KOPT-K1 (cell line): ENCODE results near the gene ZXDC.

Experiments used
- H3K27ac ChIP-seq: fragments of 200-600 bp; sonication (generic); 2 replicates; pipeline ENCODE4 v1.5.1; 2016; ENCODE audit warnings: antibody characterized with exemption, mild to moderate bottlenecking, low read depth, low read length; ENCODE audit not compliant: poor library complexity, severe bottlenecking
- H3K36me3 ChIP-seq: fragments of 200-600 bp; sonication (generic); 2 replicates; pipeline ENCODE4 v1.5.1; 2017; ENCODE audit warnings: antibody characterized with exemption, mild to moderate bottlenecking, low read length, moderate library complexity; ENCODE audit not compliant: insufficient read depth
- H3K9me3 ChIP-seq: fragments of 200-600 bp; sonication (generic); 2 replicates; pipeline ENCODE4 v1.5.1; 2017; ENCODE audit warnings: antibody characterized with exemption, low read length, mild to moderate bottlenecking; ENCODE audit not compliant: insufficient read depth, poor library complexity, severe bottlenecking

The ZXDC gene

DNA sequence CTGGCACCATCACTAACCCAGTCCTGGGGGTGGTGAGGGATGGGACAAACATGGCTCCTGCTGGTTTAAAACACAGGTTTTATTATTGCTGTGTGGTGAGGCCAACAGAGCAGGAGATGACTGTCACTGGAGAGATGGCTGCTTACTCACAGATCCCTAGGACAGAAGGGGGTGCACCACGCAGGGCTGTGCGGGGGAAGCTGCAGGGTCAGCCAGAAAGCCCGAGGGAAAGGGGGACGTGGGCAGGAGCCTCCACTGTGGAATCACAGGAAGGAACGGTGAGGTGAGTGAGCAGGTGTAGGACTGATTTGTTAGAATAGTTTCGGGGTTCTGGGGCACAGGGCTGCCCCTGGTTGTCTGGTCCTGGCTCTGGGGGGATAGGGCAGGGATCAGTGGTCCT is 73.5 kb downstream of the ZXDC start:
- H3K9me3 ChIP-seq = no peaks in the 10 kb centered on the region
- H3K36me3 ChIP-seq = no peaks in the 10 kb centered on the region
- no peak overlapping the region for H3K27ac ChIP-seq

DNA sequence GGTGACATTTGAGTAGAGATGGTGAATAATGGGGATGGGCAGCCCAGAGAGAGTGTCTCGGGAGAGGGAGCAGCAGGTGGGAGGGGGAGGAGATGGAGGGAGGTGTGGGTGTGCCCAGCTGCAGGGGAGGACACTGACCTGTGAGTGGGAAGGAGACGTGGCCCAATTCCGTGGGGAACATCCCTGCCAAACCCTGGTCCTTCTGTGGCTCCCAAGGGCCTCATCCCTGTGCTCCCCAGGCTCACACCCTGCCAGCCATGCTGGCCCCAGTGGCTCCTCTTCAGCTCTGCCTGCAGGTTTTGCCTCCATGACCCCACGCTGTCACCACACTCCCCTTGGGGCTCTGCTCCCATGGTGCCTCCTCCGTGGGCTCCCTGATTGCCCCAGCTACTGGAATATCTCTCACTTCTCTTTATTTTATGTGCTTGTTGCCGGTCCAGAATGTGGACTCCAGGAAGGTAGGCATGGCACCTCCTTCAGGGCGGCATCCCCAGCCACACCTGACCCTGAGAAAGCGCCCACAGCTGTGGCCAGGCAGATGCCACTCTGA is 74.0 kb downstream of the ZXDC start:
- H3K27ac ChIP-seq = no peak overlapping the region
- H3K9me3 ChIP-seq = no peaks in the 10 kb centered on the region
- no peaks in the 10 kb centered on the region for H3K36me3 ChIP-seq

DNA sequence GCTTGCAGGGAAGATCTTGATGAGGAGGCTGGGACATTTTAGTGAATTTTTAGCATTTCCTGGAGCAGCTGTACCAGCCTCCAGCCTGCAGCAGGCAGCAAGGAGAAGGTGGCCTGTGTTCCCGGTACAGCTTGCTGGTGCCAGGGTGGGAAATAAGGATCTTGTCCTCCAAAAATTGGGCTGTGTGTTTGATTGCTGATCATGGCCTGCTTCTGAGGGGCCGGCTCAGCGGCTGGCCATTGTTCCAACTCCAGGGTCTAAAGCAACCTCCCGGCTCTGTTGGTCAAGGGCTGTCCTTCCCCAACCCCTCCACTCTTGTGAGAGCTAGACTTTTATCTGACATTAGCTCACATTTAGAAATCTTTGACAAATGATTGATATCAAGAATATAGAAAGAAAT is 75.9 kb downstream of the ZXDC start:
- no peaks in the 10 kb centered on the region for H3K36me3 ChIP-seq
- H3K9me3 ChIP-seq = no peaks in the 10 kb centered on the region
- no peak overlapping the region for H3K27ac ChIP-seq

DNA sequence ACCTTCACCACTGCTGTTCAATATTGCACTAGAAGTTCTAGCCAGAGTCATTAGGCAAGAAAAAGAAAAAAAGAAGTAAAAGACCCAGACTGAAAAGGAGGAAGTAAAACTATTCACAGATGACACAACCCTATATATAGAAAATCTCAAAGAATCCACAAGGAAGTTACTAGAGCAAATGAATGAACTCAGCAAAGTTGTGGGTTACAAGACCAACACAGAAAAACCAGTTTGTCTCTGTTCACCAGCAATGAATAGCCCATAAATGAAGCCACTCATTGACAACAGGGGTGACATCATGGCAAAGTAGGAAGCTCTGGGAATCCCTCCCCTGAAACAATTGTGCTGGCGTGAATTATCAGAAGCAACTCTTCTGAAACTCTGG is 76.3 kb downstream of the ZXDC start:
- Histone ChIP-seq H3K27ac (no peak overlapping the region), H3K36me3 (no peaks in the 10 kb centered on the region), H3K9me3 (no peaks in the 10 kb centered on the region)

DNA sequence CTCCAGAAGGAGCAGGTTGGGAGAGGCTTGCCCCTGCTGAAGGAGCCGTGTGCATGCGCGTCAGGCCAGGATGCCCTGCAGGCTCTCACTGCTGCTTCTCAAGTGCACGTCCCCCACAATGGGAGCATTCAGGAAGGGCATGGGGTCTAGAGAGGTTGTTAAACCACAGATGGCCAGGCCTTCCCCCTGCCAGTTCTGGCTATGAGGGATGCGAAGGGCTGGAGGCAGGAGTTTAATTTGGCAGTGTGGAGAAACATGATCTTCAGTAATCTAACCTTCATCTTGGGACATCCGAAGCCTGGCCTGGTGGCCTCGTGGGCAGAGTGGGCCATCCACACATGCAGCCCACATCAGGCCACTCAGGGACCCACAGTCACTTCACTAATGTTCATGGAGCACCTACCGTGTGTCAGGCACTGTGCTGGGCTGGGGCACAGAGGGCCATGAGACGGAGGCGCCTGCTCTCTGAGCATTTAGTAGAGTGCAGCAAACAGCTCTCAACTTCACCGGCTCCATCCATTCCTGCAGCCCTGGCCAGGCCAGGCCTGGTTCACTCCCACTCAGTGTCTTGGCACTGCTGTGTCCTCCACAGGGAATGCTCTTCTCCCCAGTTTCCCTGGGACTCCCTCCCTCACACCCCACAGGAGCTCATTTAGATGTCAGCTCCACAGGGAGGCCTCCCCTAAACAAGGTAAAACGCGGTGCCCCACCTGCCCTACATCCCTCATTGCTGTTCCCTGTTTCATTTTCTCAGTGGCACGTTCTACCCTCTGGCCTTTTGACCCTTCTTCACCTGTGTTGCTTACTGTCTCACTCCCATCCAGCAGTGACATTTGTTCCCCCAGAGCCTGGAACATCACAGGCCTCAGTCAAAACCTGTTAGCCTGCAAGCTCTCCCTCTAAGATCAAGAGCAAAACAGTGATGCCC is 77.0 kb downstream of the ZXDC start:
- no peaks in the 10 kb centered on the region for H3K9me3 ChIP-seq
- H3K27ac ChIP-seq = no peak overlapping the region
- H3K36me3 ChIP-seq = no peaks in the 10 kb centered on the region

DNA sequence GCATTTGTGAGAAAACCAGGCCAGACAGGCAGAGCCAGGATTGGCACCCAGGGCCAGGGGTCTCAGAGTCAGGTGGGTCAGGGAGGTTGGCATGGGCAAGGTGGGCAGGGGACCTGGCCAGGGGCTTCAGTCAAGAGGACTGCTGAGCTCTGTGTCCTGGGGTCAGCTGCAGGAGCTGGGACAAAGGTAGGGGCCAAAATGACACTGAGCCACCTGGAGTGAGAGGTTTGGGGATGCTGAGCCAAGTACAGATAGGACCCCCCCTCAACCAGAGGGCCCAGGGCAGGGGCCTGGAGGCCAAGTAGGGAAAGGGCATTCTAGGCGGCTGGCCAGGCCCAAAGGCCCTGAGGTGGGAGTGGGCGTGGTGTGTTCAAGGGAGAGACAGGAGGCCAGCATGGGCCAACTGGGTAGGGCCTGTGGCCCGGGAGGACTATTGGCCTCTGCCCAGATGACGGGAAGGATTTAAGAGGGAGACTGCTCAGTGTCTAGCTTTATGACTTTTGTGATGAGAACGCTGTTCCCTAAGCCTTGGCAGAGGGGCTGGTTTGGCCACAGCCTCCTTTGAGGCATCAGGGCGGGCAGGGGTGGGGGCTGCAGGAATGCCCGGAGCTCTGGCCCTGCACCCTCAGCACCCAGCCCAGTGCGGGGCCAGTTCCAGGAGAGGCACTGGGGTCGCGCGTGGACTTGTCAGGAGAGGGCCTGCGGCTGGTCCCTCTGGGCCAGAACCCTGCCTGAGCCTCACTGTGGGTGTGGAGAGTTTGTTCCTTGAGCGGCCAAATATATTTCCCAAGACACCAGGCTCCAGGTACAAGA is 77.9 kb downstream of the ZXDC start:
- Histone ChIP-seq H3K27ac (no peak overlapping the region), H3K36me3 (no peaks in the 10 kb centered on the region), H3K9me3 (no peaks in the 10 kb centered on the region)

DNA sequence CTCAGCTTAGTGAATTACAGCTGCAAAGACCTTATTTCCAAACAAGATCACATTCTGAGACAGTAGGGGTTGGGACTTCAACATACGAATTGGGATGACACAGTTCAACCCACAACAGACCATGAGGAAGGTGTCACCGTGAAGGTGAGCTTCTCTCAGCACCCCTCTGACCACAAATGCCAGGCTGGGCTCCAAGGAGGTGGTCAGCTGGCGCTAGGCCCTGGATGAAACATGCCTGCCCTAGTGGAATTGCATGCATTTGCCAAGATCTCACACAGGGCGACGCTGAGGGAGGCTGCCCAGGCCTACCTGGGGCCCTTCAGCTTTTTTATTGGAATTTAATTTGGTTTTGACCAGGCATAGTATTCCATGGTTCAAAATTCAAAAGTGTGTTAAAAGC is 79.2 kb downstream of the ZXDC start:
- Histone ChIP-seq H3K27ac (no peak overlapping the region), H3K36me3 (no peaks in the 10 kb centered on the region), H3K9me3 (no peaks in the 10 kb centered on the region)

DNA sequence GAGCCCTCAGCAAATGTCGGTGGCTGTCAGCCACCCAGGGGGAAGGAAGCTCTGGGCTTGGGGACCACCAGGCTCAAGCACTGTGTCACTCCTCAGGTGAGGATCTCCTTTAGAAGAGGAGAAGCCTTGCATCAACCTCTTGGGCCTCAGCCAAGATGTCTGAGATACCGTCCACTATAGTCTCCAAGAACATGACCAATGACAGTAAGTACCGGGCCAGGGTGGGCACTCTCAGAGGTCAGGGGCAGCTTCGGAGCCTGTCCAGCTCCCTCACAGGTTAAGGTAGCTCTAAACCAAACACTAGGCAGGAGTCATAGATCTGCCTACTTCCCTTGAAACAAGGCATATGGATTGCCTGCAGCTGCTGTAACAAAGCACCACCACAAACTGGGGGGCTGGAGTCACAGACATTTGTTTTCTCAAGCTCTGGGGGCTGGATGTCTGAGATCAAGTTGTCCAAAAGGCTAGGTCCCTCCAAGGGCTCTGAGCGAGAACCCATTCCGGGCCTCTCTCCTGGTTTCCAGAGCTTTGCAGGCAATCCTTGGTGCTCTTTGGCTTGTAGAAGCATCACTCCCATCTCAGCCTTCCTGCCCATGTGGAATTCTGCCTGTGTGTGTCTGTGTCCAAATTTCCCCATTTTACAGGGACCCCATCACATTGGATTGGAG is 79.7 kb downstream of the ZXDC start:
- Histone ChIP-seq H3K9me3 (no peaks in the 10 kb centered on the region), H3K27ac (no peak overlapping the region), H3K36me3 (no peaks in the 10 kb centered on the region)

DNA sequence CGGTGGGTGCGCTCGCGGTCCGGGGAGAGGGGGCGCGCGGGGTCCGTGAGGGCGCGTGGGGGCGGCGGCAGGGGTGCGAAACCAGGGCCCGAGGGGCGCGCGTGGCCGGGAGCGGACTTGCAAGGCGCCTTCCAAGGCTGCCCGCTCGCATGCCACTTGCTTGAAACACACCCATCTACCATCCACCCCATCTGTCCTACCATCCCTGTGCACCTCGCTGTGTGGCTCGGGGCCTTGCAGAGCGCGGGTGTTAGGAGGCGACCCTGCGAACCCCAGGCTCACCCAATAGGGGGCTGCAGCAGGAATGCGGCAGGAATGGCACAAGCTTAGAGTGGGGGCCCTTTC is 80.7 kb downstream of the ZXDC start:
- no peaks in the 10 kb centered on the region for H3K36me3 ChIP-seq
- no peak overlapping the region for H3K27ac ChIP-seq
- H3K9me3 ChIP-seq = no peaks in the 10 kb centered on the region

DNA sequence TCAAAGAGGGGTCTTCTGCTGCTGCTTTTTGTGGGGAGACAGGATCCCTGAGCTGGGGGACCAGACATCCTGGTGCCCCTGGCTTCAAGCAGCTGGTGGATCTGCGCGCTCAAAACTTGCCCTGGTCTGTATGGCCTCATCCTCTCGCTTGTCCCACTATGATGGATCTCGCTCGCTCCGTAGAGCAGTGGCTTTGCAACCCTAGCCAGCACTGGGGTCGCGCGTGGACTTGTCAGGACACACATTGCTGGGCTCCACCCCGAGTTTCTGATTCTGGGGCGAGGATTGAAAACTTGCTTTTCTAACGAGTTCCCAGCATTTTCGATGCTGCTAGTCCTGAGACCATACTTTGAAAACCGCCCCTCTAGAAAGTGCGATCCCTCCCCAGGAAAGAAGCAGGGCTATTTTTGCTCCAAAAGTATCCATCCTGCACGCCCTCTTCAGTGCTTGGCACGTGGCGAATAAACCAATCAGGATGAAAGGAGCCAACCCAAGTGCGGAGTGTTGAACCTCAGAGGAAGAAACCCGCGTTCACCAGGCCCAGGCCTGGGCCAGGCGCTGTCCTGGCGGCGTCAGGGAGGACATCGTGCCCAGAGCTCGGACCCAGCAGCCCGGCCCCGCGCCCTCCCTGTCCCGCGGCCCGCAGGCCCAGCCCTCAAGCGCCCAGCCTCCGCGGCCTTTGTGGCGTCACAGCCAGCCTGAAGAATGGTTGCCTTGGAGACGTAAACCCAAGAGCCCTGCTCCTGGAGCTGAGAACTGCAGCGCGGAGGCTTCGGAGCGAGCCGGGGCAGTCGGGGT is 81.3 kb downstream of the ZXDC start, which contains the start of gene CFAP100:
Gene CFAP100, plus strand, starts transcription at position 731 of the 798 bp plus-strand sequence. CDS start 1,092 bp downstream, outside the sequence.
- H3K36me3 ChIP-seq = no peaks in the 10 kb centered on the region
- H3K27ac ChIP-seq = no peak within 1 kb of the TSS
- no peaks in the 10 kb centered on the region for H3K9me3 ChIP-seq

DNA sequence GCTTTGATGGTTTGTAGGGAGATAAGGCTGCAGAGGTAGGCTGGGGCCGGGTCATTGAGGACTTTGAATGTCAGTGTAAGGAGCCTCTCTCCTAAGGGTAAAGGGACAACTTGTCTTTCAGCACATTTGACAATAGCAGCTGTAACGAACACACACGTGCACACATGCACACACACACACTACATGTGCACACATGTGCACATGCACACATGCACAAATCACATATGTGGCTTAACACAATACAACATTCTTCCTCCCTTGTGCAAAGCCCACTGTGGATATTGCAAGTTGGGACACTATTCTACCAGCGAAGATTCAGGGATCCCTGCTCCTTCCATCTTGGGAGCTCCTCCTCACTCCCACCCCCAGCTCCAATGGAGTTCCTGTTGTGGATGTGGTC is 82.1 kb downstream of the ZXDC start:
- no peaks in the 10 kb centered on the region for H3K9me3 ChIP-seq
- H3K36me3 ChIP-seq = no peaks in the 10 kb centered on the region
- no peak overlapping the region for H3K27ac ChIP-seq

DNA sequence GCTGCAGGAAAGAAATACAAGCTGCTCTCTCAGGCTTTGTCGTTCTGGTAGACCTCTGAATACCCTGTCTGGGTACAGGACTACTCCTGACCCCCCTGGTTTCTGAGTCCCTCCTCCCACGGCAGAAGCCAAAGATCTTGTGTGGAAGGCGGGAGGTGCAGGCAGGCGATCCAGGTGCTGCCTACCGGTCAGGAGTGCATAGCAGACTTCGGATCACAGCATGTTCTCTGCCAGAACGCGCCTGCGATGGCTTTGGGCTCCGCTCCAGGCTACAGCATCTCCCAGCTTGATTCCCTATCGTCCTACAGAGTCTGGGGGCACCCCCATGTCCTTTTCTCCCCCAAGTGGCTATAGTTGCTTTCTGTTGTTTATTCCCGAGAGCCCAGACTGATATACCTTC is 83.4 kb downstream of the ZXDC start:
- Histone ChIP-seq H3K27ac (no peak overlapping the region), H3K36me3 (no peaks in the 10 kb centered on the region), H3K9me3 (no peaks in the 10 kb centered on the region)

DNA sequence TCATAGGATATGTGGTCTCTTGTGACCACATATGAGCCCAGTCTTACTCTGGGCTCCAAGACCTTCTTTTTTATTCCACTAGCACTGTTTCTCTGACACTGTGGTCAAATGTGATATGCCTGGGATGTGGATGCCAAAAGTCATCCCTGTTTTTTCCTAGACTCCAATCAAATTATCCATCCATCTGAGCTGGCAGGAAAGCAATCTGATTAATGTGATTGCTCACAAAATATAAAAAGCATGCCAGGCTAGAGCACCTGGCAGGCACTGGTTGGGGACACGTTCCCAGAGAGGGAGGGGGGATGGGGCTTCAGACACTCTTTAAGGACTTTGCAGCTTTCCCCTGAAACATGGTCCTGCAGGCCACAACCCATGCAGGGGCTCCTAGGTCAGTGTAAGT is 84.1 kb downstream of the ZXDC start:
- Histone ChIP-seq H3K36me3 (no peaks in the 10 kb centered on the region), H3K27ac (no peak overlapping the region), H3K9me3 (no peaks in the 10 kb centered on the region)

DNA sequence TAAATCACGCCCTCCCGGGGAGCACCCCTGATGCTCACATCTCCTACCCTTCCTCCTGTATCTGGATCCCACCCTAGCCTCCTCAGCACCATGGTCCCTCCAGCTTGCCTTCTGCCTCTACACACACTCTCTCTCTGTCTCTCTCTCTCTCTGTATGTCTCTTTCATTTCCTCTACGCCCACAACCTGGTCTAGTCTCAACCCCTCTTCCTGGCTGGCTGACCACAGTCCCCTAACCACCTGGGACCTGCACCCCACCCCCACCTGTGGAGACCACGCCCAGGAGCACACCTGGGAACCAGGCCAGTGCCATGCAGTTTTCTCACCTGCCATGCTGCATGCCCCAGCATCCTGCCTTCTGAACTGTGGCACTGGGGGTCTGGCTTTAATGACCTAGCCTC is 84.9 kb downstream of the ZXDC start:
- Histone ChIP-seq H3K36me3 (no peaks in the 10 kb centered on the region), H3K9me3 (no peaks in the 10 kb centered on the region), H3K27ac (no peak overlapping the region)
